Progenitor cell of endocrine pancreas (in vitro differentiated cells): ENCODE measurements around the gene PITPNC1. TPM values are rescaled to one million over a fixed set of nuclear protein-coding genes. Genes with fewer than 3 reads are reported as not detected.

Experiments
- DNase-seq: peaks from one replicate; pipeline ENCODE4 v3.0.0; 2021; ENCODE audit warnings: low spot score; ENCODE audit not compliant: unreplicated experiment
- H3K27ac Mint-ChIP-seq: 2 replicates; pipeline ENCODE4 v1.8.0; 2021; ENCODE audit warnings: mild to moderate bottlenecking, moderate library complexity, mixed read lengths
- H3K27me3 Mint-ChIP-seq: 2 replicates; pipeline ENCODE4 v1.8.0; 2021; ENCODE audit warnings: mixed read lengths
- H3K36me3 Mint-ChIP-seq: 2 replicates; pipeline ENCODE4 v1.8.0; 2022; ENCODE audit warnings: mixed read lengths; ENCODE audit not compliant: insufficient read depth
- H3K4me1 Mint-ChIP-seq: 2 replicates; pipeline ENCODE4 v1.8.0; 2021; ENCODE audit warnings: low read depth, mixed read lengths
- H3K4me3 Mint-ChIP-seq: 2 replicates; pipeline ENCODE4 v1.8.0; 2021; ENCODE audit warnings: low read depth, mild to moderate bottlenecking, moderate library complexity, mixed read lengths
- H3K9me3 Mint-ChIP-seq: 2 replicates; pipeline ENCODE4 v1.8.0; 2021; ENCODE audit warnings: low read depth, mixed read lengths
- CTCF ChIP-seq: fragments of 200-600 bp; sonication (generic); IDR thresholded peaks from one replicate; pipeline ENCODE4 v1.5.0; 2021; ENCODE audit warnings: antibody characterized with exemption, mild to moderate bottlenecking; ENCODE audit not compliant: unreplicated experiment
- total RNA-seq: library from RNA; stranded (reverse); gene quantifications from 2 replicates; pipeline ENCODE4 v1.2.1, GENCODE V29; 2021

Gene PITPNC1
- total RNA-seq, 1 donor from 2014 or later: 53.2 TPM

DNA sequence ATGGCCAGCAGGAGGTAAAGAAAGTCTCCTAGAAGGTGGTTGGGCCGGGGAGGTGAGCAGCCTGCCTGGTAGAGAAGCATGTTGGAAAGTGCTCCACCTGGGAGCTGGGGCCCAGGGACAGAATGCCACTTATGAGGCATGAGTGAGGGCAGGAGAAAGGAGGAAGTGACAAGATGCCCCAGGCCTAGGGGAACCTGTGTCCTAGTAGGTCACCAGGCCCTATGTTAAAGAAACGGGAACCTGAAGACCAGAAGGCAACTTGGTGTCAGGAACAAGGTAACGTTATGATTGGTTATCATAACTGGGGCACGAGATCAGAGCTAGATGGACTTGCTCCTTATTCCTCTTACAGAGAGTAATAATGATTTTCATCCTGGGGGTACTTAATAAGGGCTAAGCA lies 34.3 kb downstream of the PITPNC1 start:
- Mint-ChIP-seq H3K36me3 (peaks cover 7% of the 10 kb centered on the region), H3K9me3 (peaks cover 9% of the 10 kb centered on the region), H3K4me3 (no peak overlapping the region), H3K4me1 (peaks cover 1% of the 10 kb centered on the region), H3K27ac (no peak overlapping the region), H3K27me3 (no peaks in the 10 kb centered on the region)
- TF ChIP-seq CTCF: no peak
- DNase-seq: no peak

DNA sequence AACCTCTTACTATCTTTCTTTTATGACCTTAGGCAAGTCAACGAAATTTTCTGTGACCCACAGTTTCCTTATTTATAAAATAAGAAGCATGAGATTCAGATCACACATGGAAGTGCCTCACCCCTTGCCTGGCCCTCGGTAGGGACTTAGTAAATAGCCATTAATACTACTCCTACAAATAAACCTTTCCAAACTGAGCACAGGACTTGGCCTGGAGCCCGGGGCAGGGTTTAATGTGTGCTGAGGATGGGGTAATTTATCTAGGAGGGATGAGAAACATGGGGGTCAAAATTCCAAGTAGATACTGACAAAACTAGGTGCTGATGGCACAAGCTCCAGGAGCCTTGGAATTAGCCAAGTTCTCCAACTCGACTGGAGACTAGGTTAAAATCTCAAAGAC lies 35.0 kb downstream of the PITPNC1 start:
- Mint-ChIP-seq H3K27ac (no peak overlapping the region), H3K9me3 (peaks cover 9% of the 10 kb centered on the region), H3K27me3 (no peaks in the 10 kb centered on the region), H3K36me3 (peaks cover 7% of the 10 kb centered on the region), H3K4me3 (no peak overlapping the region), H3K4me1 (peaks cover 1% of the 10 kb centered on the region)
- no peak for DNase-seq
- TF ChIP-seq CTCF: no peak

- no peak for DNase-seq
- peaks cover 1% of the 10 kb centered on the region for H3K4me1 Mint-ChIP-seq
- H3K27ac Mint-ChIP-seq: peak overlapping the region; percentile 11
- H3K36me3 Mint-ChIP-seq: peaks cover 7% of the 10 kb centered on the region
- peaks cover 9% of the 10 kb centered on the region for H3K9me3 Mint-ChIP-seq
- no peaks in the 10 kb centered on the region for H3K27me3 Mint-ChIP-seq
- TF ChIP-seq CTCF: no peak
- no peak overlapping the region for H3K4me3 Mint-ChIP-seq
Observed at GRCh38 chr17:67412941-67413340, 35.9 kb downstream of the PITPNC1 start.

GRCh38 chr17:67413388-67413787 lies 36.3 kb downstream of the PITPNC1 start:
- Mint-ChIP-seq H3K4me3 (no peak overlapping the region), H3K27ac (no peak overlapping the region), H3K27me3 (no peaks in the 10 kb centered on the region), H3K9me3 (peaks cover 9% of the 10 kb centered on the region), H3K36me3 (peaks cover 7% of the 10 kb centered on the region), H3K4me1 (peaks cover 1% of the 10 kb centered on the region)
- TF ChIP-seq CTCF: no peak
- DNase-seq: no peak

- no peak for TF ChIP-seq CTCF
- Mint-ChIP-seq H3K4me3 (no peak overlapping the region), H3K27ac (no peak overlapping the region), H3K9me3 (peaks cover 5% of the 10 kb centered on the region), H3K27me3 (no peaks in the 10 kb centered on the region), H3K36me3 (peaks cover 4% of the 10 kb centered on the region), H3K4me1 (peaks cover 1% of the 10 kb centered on the region)
- DNase-seq: no peak
Observed at GRCh38 chr17:67414130-67414529, 37.0 kb downstream of the PITPNC1 start.
